NCI-H146 treated with DMSO at 0.1 percent for 48 hours (cell line): ENCODE results near the gene PCDH17.

Source experiments
- DNase-seq: peaks from one replicate; lab custom pipeline; 2025; ENCODE audit not compliant: unreplicated experiment; lab: John Stamatoyannopoulos, UW

PCDH17 gene, protein sequence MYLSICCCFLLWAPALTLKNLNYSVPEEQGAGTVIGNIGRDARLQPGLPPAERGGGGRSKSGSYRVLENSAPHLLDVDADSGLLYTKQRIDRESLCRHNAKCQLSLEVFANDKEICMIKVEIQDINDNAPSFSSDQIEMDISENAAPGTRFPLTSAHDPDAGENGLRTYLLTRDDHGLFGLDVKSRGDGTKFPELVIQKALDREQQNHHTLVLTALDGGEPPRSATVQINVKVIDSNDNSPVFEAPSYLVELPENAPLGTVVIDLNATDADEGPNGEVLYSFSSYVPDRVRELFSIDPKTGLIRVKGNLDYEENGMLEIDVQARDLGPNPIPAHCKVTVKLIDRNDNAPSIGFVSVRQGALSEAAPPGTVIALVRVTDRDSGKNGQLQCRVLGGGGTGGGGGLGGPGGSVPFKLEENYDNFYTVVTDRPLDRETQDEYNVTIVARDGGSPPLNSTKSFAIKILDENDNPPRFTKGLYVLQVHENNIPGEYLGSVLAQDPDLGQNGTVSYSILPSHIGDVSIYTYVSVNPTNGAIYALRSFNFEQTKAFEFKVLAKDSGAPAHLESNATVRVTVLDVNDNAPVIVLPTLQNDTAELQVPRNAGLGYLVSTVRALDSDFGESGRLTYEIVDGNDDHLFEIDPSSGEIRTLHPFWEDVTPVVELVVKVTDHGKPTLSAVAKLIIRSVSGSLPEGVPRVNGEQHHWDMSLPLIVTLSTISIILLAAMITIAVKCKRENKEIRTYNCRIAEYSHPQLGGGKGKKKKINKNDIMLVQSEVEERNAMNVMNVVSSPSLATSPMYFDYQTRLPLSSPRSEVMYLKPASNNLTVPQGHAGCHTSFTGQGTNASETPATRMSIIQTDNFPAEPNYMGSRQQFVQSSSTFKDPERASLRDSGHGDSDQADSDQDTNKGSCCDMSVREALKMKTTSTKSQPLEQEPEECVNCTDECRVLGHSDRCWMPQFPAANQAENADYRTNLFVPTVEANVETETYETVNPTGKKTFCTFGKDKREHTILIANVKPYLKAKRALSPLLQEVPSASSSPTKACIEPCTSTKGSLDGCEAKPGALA (N-terminal part only)

DNA sequence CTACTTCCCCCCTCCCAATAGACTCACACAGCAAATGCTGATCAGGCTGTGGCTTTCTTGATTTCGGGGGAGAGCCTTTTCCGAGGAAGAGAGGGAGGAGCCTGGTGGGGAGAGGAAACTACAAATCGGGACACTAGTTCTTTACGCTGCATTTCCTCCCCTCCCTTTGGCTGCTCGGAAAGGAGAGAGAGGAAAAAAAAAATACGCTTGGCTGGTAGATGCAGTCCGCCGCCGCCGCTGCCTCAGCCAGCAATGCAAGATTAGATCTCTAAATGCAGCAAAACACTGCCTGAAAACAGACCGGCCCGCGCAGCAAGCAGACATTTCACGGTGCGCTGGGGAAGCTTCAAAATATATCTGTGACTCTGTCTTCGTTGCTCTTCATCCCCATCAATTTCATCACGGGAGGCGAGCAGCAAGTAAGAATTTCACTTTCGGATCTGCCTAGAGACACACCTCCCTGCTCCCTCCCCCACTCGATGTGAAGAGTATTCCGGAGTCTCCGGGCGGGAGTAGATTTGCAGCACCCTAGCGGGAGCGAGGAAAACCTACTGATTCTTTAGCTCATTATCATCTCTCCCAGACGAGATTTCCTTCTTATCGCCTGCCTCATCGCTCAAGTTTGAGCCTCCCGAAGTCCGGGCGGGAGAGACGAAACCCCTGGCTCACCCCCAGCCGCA, at the start of gene PCDH17:
PCDH17 (plus strand) TSS at position 149 of the 680 bp plus-strand sequence. CDS start 803 bp downstream, outside the sequence.
- peak; percentile 39 for DNase-seq

DNA sequence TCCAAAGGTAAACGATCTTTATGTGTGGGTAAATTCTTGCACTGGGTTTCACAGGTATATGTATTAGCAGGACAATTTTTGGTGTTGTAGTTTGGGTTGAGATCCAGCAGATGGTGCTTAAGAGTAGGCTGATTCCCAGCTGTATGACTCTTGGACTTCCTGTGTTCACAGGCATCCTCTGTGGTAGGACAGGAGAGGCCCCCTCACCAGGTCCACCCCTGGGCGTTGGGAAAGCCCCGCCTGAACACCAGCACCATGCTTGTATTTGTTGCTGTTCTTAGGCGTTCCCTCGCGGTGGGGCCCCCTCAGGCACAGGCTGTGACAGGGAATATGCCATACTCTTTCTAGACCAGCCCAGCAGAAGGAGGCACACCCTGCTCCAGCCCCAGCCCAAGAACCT, 49.5 kb upstream of the PCDH17 start:
- DNase-seq: no peak

DNA sequence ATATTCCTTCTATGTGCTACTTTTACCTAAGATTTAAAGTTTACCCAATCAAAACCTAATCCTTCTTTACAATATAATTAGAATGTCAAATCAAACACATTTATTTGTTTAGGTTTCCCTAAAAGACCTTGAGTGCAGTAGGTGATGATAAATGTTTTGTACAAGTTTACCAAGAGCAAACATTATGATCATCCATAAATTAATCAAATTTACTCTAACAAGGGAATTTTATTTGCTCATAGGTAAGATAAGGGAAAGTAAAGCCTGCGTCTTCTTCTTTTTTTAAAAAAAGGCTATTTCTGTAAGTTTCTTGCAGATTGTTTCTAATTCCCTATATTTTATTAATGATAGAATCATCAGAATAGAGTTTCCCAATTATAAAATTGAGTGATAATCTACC, 48.0 kb upstream of the PCDH17 start:
- DNase-seq: peak; percentile 26

DNA sequence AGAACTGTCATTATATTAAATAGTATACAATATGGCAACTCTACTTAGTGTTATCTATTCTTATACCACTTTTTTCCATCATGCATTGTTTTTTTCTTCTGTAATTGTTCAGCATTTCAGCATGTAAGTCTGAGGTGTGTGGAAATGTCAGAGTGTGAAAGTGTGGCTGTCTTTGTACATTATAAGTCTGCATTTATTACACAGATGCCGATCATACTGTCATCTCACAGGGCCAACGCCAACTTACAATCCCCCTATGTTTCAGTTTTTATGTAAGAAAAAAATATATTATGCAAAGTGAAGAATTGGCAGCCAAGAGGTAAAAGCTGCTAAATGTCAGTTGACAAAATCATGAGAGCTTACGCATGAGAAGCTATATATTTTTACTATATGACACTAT, 42.9 kb upstream of the PCDH17 start:
- no peak for DNase-seq

DNA sequence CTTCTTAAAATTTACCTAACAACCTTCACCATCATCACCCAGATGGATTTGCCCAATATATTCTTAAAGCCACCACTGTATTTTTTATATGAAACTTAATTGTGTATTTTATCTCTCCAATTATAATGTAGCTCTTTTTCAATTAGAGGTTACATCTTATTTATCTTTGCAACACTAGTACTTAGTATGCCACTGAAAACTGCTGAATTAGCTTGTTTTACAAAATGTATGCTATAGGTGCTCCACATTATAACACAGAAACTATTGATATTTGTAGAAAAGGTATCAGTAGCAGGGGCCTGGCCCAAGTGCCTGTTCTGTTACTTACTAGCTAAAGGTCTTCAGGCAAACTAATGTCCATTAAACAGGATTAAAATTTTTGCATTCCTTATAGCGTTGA, 35.8 kb upstream of the PCDH17 start:
- no peak for DNase-seq

DNA sequence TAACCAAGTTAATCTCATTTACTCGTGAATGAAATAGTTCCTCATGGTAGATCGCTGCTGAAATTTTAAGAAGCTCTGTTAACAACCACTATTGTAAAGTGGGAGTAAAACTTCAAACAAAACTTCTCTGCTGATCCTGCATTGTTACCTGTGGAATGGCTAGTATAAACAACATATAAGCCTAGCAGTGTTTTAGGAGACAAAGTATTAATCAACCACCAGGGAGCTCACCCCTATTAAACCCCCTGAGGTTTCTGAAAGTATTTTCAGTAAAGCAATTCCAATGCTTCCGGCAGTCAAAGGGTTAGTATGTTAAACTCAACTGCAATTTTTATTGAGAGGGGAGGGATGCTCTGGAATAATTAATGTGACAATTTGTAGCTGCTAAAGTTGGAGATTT, 30.0 kb upstream of the PCDH17 start:
- DNase-seq: no peak

- DNase-seq: no peak
Observed at GRCh38 chr13:57604442-57604841, 27.1 kb upstream of the PCDH17 start.

- DNase-seq: no peak
Observed at GRCh38 chr13:57611969-57612368, 19.6 kb upstream of the PCDH17 start.

- no peak for DNase-seq
Observed at GRCh38 chr13:57612568-57612967, 19.0 kb upstream of the PCDH17 start.

DNA sequence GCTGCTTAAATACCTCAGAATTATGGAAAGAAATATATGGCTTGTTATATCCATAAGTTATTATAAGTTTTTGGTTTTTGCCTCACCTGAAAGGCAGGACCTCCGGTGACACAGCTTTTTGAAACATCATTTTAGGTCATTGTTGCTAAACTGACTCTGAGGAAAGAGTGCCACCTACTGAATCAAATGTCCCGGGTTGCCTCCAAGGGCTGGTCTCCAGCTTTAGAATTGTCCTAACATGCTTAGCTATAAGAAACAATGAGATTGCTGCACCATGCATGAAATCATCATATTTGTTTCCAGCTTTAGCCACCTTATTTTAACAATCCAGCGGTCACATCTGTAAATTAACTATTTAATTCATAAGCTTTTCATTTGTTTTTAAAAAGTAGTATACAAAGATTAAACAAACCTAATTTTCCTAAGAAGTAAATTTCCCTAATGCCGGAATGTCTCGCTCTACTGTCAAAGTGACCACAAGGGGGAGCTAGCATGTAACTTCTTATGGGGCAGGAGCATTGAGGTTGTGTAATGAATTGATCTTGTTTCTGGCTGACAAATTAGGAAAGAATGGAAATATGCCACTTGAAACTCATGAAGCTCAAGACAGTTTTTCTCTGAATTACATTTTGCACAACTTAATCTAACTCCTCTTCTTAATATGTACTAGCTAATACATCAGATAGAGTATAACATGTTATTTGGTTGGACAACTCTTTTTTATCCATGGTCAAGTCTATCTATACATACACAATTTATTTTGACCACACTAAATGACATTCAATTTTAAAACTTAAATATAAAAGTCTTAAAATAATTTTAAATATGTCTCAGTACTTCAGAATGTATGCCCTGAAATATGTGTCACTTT, 6.7 kb upstream of the PCDH17 start:
- DNase-seq: peak; percentile 82

- DNase-seq: peak; percentile 21
Observed at GRCh38 chr13:57627663-57628062, 3.9 kb upstream of the PCDH17 start.

DNA sequence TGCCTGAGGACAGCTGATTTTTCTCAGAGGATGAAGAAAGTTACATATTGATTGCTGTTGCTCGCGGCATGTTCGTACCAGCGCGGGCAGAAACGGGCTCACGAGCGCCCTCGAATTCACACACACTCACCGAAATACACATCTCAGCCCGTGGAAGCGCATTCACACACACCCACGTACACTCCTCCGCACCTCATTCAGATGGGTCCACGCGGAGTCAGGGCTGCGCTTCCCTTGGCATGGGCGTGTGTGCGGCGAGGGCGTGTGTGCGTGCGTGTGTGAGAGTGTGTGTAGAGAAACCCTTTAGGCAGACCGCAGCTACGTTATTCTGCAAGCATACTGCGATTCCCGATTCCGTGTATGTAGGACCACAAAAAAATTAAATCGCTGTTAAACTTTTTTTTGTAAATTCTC, 2.1 kb upstream of the PCDH17 start:
- peak; percentile 48 for DNase-seq

DNA sequence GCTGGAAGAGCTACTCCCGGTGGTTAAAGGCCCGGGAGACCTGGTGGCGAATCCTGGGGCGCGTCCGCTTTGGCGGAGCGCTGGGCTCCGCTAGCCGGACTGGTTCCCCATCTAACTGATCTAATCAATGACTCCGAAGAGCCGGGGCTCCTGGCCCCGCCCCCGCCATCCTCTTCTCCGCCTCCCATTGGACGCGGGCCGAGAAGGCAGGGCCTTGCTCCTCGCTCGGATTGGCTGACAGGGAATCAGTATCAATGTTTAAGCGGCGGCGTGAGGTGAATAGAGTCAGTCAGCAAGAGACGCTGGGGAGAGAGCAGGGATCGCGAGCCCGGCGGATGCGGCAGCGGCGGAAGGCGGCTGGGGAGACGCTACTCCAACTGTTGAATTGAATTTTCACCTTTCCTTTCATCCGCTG, 1.7 kb upstream of the PCDH17 start:
- DNase-seq: peak; percentile 94

DNA sequence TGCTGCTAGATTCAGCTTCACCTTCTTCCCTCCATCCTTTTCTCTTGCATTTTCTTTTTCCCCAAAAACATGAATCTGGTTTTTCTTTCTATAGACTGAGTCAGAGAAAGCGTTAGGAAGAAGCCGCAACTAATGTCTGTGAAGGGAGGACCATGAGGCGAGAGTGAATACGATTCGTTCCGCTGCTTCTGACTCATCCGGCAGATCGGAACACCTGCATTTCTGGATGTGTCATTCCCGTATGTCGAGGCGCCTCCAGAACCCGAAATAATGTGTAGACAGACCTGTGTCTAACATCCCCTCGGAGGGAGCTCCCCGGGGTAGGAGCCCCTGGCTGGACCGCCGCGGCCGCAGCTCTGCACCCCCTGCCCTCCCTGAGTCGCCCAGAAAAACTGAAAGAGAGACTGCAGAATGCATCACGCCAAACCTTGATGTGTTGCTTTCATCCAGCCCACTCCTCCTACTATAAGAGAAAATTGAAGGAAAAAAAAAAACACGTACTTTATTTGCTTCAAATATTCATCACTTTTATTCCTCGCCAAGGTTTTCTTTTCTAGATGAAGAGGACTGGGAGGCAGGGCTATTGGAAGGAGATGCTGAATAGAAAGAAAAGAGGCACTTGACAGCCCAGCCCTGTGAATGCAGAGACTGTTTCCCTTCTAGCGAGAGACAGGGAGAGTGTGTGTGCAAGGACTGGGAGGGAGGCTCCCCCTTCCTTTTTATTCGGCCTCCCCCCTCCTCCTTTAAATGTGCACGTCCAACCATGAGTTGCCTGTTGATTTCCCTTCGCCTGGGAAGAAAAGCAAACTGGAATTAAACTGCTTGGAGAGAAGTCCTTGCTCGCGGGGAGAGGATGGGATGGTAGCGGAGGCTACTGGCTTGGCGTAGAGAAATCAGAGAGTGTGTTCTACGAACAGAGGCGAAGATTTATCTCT, 616 bp upstream of the PCDH17 start:
- DNase-seq: no peak

DNA sequence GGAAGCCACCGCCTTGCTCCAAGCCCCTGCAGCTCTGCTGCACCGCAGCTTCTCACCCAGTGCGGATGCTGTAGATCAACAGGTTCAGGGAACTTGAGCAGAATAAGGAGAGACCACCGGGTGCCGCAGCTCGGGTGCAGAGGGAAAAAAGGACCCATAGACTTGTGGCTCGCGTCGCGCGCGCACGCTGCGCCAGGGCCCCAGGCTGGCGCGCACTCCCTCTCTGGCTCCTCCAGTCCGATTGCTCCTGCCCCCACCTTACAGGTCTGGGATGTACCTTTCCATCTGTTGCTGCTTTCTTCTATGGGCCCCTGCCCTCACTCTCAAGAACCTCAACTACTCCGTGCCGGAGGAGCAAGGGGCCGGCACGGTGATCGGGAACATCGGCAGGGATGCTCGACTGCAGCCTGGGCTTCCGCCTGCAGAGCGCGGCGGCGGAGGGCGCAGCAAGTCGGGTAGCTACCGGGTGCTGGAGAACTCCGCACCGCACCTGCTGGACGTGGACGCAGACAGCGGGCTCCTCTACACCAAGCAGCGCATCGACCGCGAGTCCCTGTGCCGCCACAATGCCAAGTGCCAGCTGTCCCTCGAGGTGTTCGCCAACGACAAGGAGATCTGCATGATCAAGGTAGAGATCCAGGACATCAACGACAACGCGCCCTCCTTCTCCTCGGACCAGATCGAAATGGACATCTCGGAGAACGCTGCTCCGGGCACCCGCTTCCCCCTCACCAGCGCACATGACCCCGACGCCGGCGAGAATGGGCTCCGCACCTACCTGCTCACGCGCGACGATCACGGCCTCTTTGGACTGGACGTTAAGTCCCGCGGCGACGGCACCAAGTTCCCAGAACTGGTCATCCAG, 964 bp downstream of the PCDH17 start:
- no peak for DNase-seq

GRCh38 chr13:57633141-57633949, 1.8 kb downstream of the PCDH17 start:
- no peak for DNase-seq
